DMS114 treated with DMSO at 0.1 percent for 48 hours (cell line): ENCODE data around the gene PNKD.
A peak's percentile ranks its signal among the peaks of the same experiment; 100 is the strongest.
"Not testable (repeated sequence)": the region's sequence is repeated elsewhere in the genome, so short reads cannot be mapped to it uniquely, and the experiment has no call there.

Source experiments
- DNase-seq: peaks from one replicate; lab custom pipeline; 2025; ENCODE audit not compliant: unreplicated experiment; lab: John Stamatoyannopoulos, UW

PNKD gene

DNA sequence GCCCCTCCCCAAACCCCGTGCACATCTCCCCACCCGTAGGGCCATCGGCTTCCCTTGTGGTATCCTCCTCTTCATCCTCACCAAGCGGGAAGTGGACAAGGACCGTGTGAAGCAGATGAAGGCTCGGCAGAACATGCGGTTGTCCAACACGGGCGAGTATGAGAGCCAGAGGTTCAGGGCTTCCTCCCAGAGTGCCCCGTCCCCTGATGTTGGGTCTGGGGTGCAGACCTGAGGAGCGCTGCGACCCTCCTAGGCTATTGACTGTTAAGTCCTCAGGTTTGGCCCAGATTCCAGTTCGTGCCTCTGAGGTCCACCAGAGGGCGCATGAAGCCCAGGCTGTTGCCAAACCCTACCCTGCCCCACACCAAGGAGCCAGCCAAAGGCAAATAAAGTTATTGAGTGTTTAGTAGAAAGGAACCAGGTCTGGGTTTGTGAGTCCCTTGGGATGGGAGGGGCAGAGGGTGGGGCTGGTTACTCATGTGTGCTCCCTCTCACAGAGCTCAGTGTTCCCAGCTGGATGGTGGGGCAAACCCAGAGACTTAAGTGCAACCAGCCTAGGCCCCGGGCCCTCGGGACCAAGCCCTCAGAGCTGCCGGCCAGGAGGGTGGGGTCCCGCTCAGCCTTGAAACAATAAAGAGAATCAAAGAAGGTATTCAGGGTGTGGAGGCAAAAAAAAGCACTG, 2.4 kb downstream of the PNKD start:
- peak; percentile 68 for DNase-seq

GRCh38 chr2:218273214-218273907, 3.0 kb downstream of the PNKD start:
- DNase-seq = not testable (repeated sequence)

- DNase-seq = no peak
Observed at GRCh38 chr2:218273908-218274249, 3.6 kb downstream of the PNKD start.

GRCh38 chr2:218274586-218274985, 4.3 kb downstream of the PNKD start:
- no peak for DNase-seq

GRCh38 chr2:218275371-218276072, 5.2 kb downstream of the PNKD start:
- DNase-seq = no peak

DNA sequence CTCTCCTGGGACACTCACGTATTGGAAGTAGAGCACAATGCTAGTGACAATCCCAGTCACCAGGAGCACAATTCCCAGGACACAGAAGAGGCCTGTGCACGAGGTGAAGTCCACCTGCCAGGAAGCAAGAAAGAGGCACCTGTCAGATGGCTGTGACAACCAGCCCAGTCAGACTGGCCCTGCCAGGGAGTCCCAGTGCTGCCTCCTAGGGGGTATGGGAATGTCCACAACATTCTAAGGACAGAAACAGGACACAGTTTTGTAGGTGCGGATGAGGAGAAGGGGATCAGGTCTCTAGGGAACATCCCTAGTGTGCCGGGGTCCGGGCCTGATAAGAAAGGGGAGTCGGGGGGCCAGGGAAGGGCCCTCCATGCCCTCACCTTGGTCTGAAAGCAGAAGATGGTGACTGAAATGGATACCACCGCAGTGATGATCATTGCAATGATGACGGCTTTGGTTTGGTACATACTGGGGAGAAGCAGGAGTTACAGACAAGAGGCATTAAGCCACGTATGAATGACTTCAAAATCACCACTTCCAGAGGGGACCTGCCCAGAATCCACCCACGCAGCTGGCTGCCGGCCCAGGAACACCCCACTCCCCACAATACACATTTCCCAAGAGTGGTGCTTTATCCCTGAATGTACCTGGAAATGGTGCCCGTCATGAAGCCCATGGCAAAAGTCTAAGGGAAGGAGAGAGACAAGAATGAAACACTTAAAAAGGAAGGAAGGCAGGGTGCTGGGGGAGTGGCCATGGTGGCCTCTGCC, 6.9 kb downstream of the PNKD start:
- no peak for DNase-seq

GRCh38 chr2:218277921-218278320, 7.6 kb downstream of the PNKD start:
- DNase-seq = no peak

DNA sequence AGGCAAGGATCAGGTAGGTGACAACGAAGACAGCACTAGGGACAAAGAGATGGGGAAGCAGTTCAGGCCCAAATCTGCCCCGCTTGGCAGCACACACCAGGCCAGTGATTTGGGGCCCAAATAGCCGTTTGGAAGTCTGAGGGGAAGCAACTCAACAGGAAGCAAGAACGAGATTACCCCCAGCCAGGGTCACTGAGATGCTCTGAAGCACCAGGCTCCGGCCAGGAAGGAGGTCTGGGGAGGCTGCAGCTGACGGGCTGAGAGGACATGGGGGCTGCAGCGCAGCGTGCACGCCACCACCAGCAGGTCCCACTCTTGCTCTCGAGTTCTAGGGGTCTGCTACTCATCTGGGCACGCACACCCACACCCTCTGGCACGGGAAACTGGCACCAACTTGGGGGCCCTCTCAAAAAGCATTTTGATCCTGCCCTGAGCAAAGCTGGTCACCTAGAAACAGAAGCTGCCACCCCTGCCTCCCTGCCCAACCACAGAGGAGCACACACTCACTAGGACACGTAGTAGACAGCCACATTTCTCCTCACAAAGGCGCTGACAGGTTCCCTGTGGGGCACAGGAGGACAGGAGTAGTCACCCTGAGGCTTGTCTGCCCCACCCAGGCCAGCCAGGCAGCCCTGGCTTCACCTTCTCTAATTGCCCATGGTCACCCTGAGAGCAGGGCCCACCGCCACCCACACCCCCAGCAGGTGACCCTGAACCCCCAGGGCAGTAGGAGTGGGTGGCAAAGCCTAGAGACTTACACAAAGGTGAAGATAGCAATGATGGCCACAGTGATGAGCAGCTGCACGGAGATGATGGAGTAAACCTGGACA, 8.4 kb downstream of the PNKD start:
- no peak for DNase-seq

GRCh38 chr2:218280260-218280870, 10.0 kb downstream of the PNKD start:
- no peak for DNase-seq

- no peak for DNase-seq
Observed at GRCh38 chr2:218281449-218281848, 11.1 kb downstream of the PNKD start.

DNA sequence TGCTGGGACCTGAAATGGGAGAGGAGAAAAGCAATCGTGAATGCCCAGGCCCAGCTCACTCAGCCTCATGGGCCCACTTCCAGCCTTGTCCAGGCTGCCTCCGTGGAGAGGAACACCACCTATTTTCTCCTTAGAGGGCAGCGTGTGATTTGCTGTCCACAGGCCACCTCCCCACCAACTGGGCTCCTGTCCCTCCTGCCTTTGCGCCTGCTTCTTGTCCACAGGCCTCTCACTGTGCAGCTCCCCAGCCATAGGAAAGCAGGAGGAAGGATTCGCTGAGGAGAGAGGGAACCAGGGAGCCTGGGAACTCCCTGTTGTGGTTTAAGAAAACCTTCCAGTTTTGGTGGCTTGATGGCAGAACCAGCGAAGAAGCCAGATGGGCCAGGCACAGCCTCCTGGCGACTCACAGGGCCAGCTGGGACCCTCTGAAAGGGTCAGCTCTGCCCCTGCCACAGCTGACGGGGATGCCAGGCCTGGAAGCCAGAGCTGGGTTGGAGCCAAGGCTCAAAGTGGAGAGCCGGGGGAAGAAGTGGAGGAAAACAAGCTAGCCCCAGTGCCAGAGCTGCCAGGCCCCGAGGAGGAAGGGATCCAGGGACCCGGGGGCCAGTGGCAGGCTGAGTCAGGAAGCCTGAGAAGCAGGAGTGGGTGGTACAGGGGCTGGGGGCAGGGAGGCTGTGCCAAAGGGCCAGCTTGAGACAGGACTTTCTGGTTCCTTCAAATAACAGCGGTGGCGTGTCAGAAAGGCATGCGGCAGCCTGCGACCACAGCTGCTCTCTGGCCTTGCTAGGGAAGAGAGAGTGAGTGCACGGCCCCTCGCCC, 12.1 kb downstream of the PNKD start:
- DNase-seq = no peak

GRCh38 chr2:218284106-218284811, 13.9 kb downstream of the PNKD start:
- DNase-seq = no peak

- no peak for DNase-seq
Observed at GRCh38 chr2:218285604-218286003, 15.3 kb downstream of the PNKD start.

DNA sequence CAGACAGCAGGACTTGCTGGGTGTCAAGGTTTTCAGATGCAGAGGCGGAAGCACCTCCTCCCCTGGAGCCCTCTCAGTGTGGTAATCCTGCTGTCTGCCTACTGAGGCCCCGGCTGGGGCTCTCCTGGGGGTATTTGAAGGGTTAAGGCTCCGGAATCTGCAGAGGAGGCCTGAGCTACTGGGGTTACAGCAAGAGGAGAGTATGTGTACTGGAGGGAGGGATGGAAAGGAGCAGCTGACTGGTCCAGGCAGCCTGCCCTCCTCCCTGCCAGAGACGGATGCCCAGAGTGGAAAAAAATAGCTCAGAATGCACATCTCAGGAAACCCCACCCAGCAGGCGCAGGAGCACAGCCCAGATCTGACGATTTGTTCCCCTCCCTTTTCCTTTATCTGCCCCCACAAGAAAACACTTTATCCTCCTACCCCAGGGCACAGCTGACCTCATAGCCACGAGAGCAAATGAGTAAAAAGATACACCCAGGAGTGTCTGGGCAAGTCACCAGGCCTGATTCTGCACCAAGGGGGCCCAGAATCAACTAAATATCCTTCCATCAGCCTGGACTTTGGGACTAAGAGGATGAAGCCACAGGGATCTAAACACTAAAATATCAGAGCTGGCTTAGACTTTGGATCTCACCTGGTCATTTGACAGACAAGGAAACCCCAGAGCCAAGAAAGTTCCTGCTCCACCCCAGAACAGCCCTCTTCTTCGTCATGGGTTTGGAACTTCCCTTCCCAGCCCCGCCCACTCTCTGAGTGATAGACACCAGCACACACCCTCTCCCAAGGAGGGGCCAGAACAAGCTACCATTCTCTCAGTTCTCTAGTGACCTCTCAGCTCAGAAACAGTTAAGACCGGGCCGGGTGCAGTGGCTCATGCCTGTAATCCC, 16.5 kb downstream of the PNKD start:
- no peak for DNase-seq

DNA sequence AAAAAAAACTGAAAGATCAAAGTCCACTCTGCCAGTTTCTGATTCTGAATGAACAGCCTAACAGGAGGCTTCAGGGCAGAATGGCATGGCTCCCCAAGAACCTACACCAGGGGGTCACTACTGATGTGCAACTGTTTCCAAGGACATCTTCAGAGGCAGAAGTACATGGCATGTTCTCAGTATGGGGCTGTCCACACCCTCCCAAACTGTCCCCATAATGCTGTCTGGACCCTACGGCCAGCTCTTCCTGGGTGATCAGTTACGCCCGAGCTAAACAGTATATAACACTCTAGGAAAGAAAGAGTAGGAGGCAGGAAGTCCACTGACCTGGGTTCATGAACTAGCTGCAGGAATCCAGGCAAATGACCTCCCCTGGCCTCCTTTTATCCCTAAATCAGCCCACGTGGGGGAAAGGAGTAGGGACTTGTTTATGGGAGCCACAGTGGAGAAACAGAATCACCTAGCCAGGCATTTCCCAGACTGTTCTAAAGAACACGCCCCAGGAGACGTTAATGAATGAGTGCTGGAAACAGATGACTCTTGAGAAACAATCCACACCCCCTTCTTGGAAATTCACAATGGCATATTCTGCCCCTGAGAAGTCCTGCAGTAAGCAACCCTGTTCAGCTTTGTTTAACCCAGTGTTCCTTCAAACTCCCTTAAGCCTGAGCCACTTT, 19.5 kb downstream of the PNKD start:
- DNase-seq = no peak

GRCh38 chr2:218290316-218291261, 20.3 kb downstream of the PNKD start:
- no peak for DNase-seq
